SK-N-MC (cell line): ENCODE results near the gene KRTAP9-7.

ENCODE experiments used
- EZH2 ChIP-seq: fragments of 200-600 bp; sonication (generic); IDR thresholded peaks from one replicate; pipeline ENCODE4 v1.6.1; 2017; ENCODE audit warnings: antibody characterized with exemption
- POLR2AphosphoS5 ChIP-seq: IDR thresholded peaks from 2 replicates; pipeline ENCODE4 v1.6.1; 2012; ENCODE audit warnings: mild to moderate bottlenecking, low read depth, low read length, borderline replicate concordance

DNA sequence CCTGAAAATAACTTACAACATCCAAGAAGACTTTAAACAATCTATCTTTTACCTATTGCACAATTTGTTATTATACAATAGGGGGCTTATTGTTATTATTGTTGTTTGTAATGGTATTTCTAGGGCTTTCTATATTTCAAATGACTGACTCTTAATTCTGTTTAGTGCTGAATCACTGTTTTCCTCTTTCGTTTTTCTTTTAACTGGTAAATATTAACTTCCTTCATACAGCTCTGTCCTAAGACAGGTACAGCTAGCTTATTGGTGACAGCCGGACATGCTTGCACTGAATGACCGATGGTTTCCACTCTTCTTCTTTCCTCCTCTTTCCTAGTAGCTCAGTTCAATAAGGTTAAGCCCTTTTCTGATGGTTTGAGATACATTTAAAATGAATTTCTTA, 11.6 kb downstream of the KRTAP9-7 start:
- no peak for TF ChIP-seq EZH2
- no peak for TF ChIP-seq POLR2AphosphoS5
